CD14-positive monocyte (primary cell): ENCODE results near the gene COMMD10. TPM values are rescaled to one million over a fixed set of nuclear protein-coding genes. Genes with fewer than 3 reads are reported as not detected.

Experiments
- DNase-seq, 3 donors: peaks; one replicate each; pipeline ENCODE4 v3.0.0-alpha.2; 2011 to 2022
- H2AFZ ChIP-seq: 2 replicates; pipeline ENCODE4 v1.6.0; 2012; ENCODE audit warnings: mild to moderate bottlenecking, low read depth, low read length, inconsistent platforms; ENCODE audit not compliant: insufficient read depth, poor library complexity, severe bottlenecking
- H3K27ac ChIP-seq, 2 donors: 1 replicate in 1 of 2; 2 replicates in 1 of 2; pipeline ENCODE4 v1.5.1; 2012 to 2013; ENCODE audit warnings: low read length in 2 of 2, control low read depth in 1 of 2, inconsistent platforms in 1 of 2, low read depth in 1 of 2, mild to moderate bottlenecking in 1 of 2
- H3K27me3 ChIP-seq, 2 donors: one replicate each; pipeline versions ENCODE4 v1.6.0 to v1.6.1; 2011 to 2013; ENCODE audit warnings: low read length in 2 of 2; ENCODE audit not compliant: control insufficient read depth in 2 of 2, insufficient read depth in 2 of 2
- H3K36me3 ChIP-seq, 2 donors: replicated peaks in 1 of 2; 1 replicate in 1 of 2; 2 replicates in 1 of 2; pipeline versions ENCODE4 v1.5.1 to v1.6.1; 2012 to 2013; ENCODE audit warnings: low read length in 2 of 2, control low read depth in 1 of 2, inconsistent platforms in 1 of 2, mild to moderate bottlenecking in 1 of 2; ENCODE audit not compliant: insufficient read depth in 2 of 2, control insufficient read depth in 1 of 2
- H3K4me1 ChIP-seq, 2 donors: 1 replicate in 1 of 2; 2 replicates in 1 of 2; pipeline versions ENCODE4 v1.5.1 to v1.6.1; 2012 to 2013; ENCODE audit warnings: low read length in 2 of 2, control low read depth in 1 of 2, inconsistent platforms in 1 of 2, mild to moderate bottlenecking in 1 of 2, moderate library complexity in 1 of 2; ENCODE audit not compliant: insufficient read depth in 2 of 2, control insufficient read depth in 1 of 2
- H3K4me2 ChIP-seq: replicated peaks from 2 replicates; pipeline ENCODE3; 2012; ENCODE audit warnings: low read length, moderate library complexity, mild to moderate bottlenecking; ENCODE audit not compliant: poor library complexity, severe bottlenecking; ENCODE audit errors: extremely low read depth
- H3K4me3 ChIP-seq, 3 experiments: fragments of 200-600 bp in 1 of 3; sonication (generic) in 1 of 3; replicated peaks in 1 of 3; 1 replicate in 2 of 3; 2 replicates in 1 of 3; pipeline ENCODE4 v1.5.1; 2011 to 2013; ENCODE audit warnings: low read length in 3 of 3, mild to moderate bottlenecking in 3 of 3, control low read depth in 2 of 3, low read depth in 2 of 3, inconsistent platforms in 1 of 3, moderate library complexity in 1 of 3
- H3K79me2 ChIP-seq: 2 replicates; pipeline ENCODE4 v1.6.0; 2012; ENCODE audit warnings: mild to moderate bottlenecking, control low read depth, inconsistent platforms, low read length, moderate library complexity; ENCODE audit not compliant: insufficient read depth
- H3K9ac ChIP-seq: 2 replicates; pipeline ENCODE4 v1.6.0; 2017; ENCODE audit warnings: low read length, mild to moderate bottlenecking; ENCODE audit not compliant: insufficient read depth, poor library complexity, severe bottlenecking
- H3K9me3 ChIP-seq, 2 donors: replicated peaks in 1 of 2; 1 replicate in 1 of 2; 2 replicates in 1 of 2; pipeline versions ENCODE4 v1.5.1 to v1.6.1; 2012 to 2013; ENCODE audit warnings: low read length in 2 of 2, control low read depth in 1 of 2; ENCODE audit not compliant: control insufficient read depth in 1 of 2, insufficient read depth in 1 of 2
- H4K20me1 ChIP-seq: 2 replicates; pipeline ENCODE4 v1.6.0; 2012; ENCODE audit warnings: mild to moderate bottlenecking, low read length, control low read depth, moderate library complexity; ENCODE audit not compliant: insufficient read depth
- H3K27ac Mint-ChIP-seq, 7 donors: one replicate each; pipeline ENCODE4 v1.8.0; 2020; ENCODE audit warnings: mild to moderate bottlenecking in 7 of 7, mixed read lengths in 7 of 7, moderate library complexity in 6 of 7, inconsistent platforms in 2 of 7
- H3K27me3 Mint-ChIP-seq, 3 donors: one replicate each; pipeline ENCODE4 v1.8.0; 2021 to 2022; ENCODE audit warnings: low read depth in 3 of 3, mild to moderate bottlenecking in 3 of 3, mixed read lengths in 3 of 3, moderate library complexity in 3 of 3, inconsistent platforms in 1 of 3
- H3K36me3 Mint-ChIP-seq, 2 donors: one replicate each; pipeline ENCODE4 v1.8.0; 2020; ENCODE audit warnings: mixed read lengths in 2 of 2, inconsistent platforms in 1 of 2, mild to moderate bottlenecking in 1 of 2
- H3K4me1 Mint-ChIP-seq: one replicate; pipeline ENCODE4 v1.8.0; 2020; ENCODE audit warnings: mild to moderate bottlenecking, mixed read lengths
- H3K4me3 Mint-ChIP-seq, 2 donors: one replicate each; pipeline ENCODE4 v1.8.0; 2020; ENCODE audit warnings: mild to moderate bottlenecking in 2 of 2, mixed read lengths in 2 of 2, moderate library complexity in 1 of 2
- H3K9me3 Mint-ChIP-seq, 7 donors: one replicate each; pipeline ENCODE4 v1.8.0; 2020 to 2022; ENCODE audit warnings: mixed read lengths in 7 of 7, mild to moderate bottlenecking in 6 of 7, moderate library complexity in 6 of 7, inconsistent platforms in 2 of 7
- WGBS: methylation state at CpG from one replicate; pipeline ENCODE4 v1.1.5; 2013; ENCODE audit warnings: missing lambda C conversion rate; ENCODE audit not compliant: insufficient coverage; 5-methylcytosine and 5-hydroxymethylcytosine counted together
- intact Hi-C, 2 donors: fragments of 100-400 bp; cut with micrococcal nuclease; formaldehyde crosslinking; loops; one replicate each; pipeline versions ENCODE4 v1.15.0 to v1.15.1; 2023
- polyA plus RNA-seq, 3 donors: library from polyadenylated mRNA; depleted of rRNA in 1 of 3; unstranded in 2 of 3; stranded (reverse) in 1 of 3; fragments of 300-500 nt in 2 of 3; fragments of >200 nt in 1 of 3; fragmentation: Illumina TruSeq in 2 of 3; gene quantifications; 1 replicate in 2 of 3; 2 replicates in 1 of 3; pipeline ENCODE4 v1.2.3, GENCODE V29; 2012 to 2021
- TF ChIP-seq, protein P1 (sequence below): fragments of 200-600 bp; IDR thresholded peaks from one replicate; pipeline ENCODE4 v1.8.0; 2022; ENCODE audit warnings: antibody characterized with exemption, mild to moderate bottlenecking

Gene COMMD10
- polyA plus RNA-seq, 3 donors = 16.9 to 86.1 (median 61.2) TPM

DNA sequence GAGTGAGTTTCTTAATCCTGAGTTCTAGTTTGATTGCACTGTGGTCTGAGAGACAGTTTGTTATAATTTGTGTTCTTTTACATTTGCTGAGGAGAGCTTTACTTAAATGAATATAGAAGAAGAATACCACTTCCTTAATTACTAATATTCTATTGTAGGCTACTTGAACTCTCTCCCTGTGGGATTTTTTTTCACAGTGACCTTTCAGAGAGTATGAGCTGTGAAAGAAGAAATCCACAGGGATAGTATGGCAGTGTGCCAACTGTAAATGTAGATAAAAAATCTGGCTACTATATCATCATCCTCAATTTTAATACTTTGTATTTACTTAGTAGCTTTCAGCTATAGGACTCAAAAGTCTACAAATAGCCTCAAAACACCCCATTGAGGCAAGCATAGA lies 67.3 kb downstream of the COMMD10 start:
- H3K27ac ChIP-seq = no peak overlapping the region
- Mint-ChIP-seq H3K4me3 (no peak overlapping the region), H3K27ac (peak overlapping the region in 1 of 7 donors; percentile 0), H3K27me3 (no peaks in the 10 kb centered on the region), H3K9me3 (peaks cover 0 to 4% (median 2%) of the 10 kb centered on the region in 7 donors), H3K4me1 (no peaks in the 10 kb centered on the region), H3K36me3 (peaks cover 2 to 3% of the 10 kb centered on the region in 2 donors)
- no peak overlapping the region for H3K4me2 ChIP-seq
- no peaks in the 10 kb centered on the region for H3K27me3 ChIP-seq
- intact Hi-C loops = no loop called here
- H3K4me3 ChIP-seq = no peak overlapping the region
- no peaks in the 10 kb centered on the region for H3K9me3 ChIP-seq
- H4K20me1 ChIP-seq = no peaks in the 10 kb centered on the region
- H3K4me1 ChIP-seq = no peaks in the 10 kb centered on the region
- no peak overlapping the region for H2AFZ ChIP-seq
- no peaks in the 10 kb centered on the region for H3K36me3 ChIP-seq
- H3K9ac ChIP-seq = no peak overlapping the region
- no peaks in the 10 kb centered on the region for H3K79me2 ChIP-seq
- TF ChIP-seq, protein P1, sequence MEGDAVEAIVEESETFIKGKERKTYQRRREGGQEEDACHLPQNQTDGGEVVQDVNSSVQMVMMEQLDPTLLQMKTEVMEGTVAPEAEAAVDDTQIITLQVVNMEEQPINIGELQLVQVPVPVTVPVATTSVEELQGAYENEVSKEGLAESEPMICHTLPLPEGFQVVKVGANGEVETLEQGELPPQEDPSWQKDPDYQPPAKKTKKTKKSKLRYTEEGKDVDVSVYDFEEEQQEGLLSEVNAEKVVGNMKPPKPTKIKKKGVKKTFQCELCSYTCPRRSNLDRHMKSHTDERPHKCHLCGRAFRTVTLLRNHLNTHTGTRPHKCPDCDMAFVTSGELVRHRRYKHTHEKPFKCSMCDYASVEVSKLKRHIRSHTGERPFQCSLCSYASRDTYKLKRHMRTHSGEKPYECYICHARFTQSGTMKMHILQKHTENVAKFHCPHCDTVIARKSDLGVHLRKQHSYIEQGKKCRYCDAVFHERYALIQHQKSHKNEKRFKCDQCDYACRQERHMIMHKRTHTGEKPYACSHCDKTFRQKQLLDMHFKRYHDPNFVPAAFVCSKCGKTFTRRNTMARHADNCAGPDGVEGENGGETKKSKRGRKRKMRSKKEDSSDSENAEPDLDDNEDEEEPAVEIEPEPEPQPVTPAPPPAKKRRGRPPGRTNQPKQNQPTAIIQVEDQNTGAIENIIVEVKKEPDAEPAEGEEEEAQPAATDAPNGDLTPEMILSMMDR = no peak
- DNase-seq = no peak

DNA sequence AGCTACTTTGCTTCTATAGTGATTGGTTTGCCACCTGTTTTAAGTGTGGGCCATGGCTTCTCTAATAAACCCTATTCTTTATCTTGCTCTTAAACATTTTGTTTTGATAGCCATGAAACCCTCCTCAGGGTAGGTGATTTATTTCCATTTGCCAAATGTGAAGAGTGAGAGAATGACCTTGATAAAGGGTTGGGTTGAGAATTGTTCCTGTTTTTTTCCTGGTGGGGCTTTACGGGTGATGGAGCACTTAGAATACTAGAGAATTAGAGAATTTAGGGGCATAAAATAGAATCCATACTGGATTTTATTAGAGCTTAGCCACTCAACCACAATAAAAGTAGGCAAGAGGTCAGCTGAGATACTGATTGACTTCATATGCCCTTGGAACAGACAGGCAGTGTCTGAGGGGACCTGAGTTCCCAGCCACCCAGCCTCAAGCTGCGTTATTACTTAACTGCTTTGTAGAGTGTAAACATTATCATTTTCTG lies 68.9 kb downstream of the COMMD10 start:
- H3K9me3 ChIP-seq = no peaks in the 10 kb centered on the region
- H4K20me1 ChIP-seq = no peaks in the 10 kb centered on the region
- H3K4me2 ChIP-seq = no peak overlapping the region
- WGBS = no CpG with 5 or more reads among the region's 2 CpGs
- no peak overlapping the region for H3K9ac ChIP-seq
- no peaks in the 10 kb centered on the region for H3K79me2 ChIP-seq
- Mint-ChIP-seq H3K27ac (no peak overlapping the region), H3K36me3 (peaks cover 3% of the 10 kb centered on the region in 2 donors), H3K27me3 (no peaks in the 10 kb centered on the region), H3K9me3 (peaks cover 0 to 4% (median 0%) of the 10 kb centered on the region in 7 donors), H3K4me1 (peaks cover 2% of the 10 kb centered on the region), H3K4me3 (no peak overlapping the region)
- intact Hi-C loops = no loop called here
- no peak overlapping the region for H3K27ac ChIP-seq
- TF ChIP-seq, protein P1 = no peak
- DNase-seq = no peak
- no peak overlapping the region for H2AFZ ChIP-seq
- no peaks in the 10 kb centered on the region for H3K4me1 ChIP-seq
- no peaks in the 10 kb centered on the region for H3K27me3 ChIP-seq
- no peaks in the 10 kb centered on the region for H3K36me3 ChIP-seq
- no peak overlapping the region for H3K4me3 ChIP-seq
